ENCODE measurements around the gene RDX.

GRCh38 chr11:110185121-110185591, 111.3 kb downstream of the RDX start:
- no peak for TF ChIP-seq IRF2 (CRISPR knock-in tag; IDR thresholded peaks at IDR 0.05)
- no peak for TF ChIP-seq CEBPB (tag; IDR thresholded peaks at IDR 0.05)
- no peak for TF ChIP-seq SRSF9 (IDR thresholded peaks at IDR 0.05; ENCODE audit: borderline replicate concordance, low read depth, low read length)
- TF ChIP-seq HES1 (IDR thresholded peaks at IDR 0.05; ENCODE audit: low read depth): no peak
- TF ChIP-seq NFRKB (IDR thresholded peaks at IDR 0.05; ENCODE audit: low read depth): no peak
- no peak for TF ChIP-seq RCOR1 (IDR thresholded peaks at IDR 0.05; ENCODE audit: borderline replicate concordance in 1 of 2, low read depth in 2 of 2, low read length in 2 of 2)
- TF ChIP-seq FOXM1 (IDR thresholded peaks at IDR 0.05; ENCODE audit: low read depth): no peak
- TF ChIP-seq FOXM1 (CRISPR knock-in tag; IDR thresholded peaks at IDR 0.05; ENCODE audit: low read depth): no peak
- TF ChIP-seq ESRRA (IDR thresholded peaks at IDR 0.05; ENCODE audit: borderline replicate concordance, low read depth): no peak
- TF ChIP-seq ZNF224 (CRISPR knock-in tag; IDR thresholded peaks at IDR 0.05): no peak
- TF ChIP-seq FOXP1 (CRISPR knock-in tag; IDR thresholded peaks at IDR 0.05): no peak
- no peak for TF ChIP-seq CBX2 (IDR thresholded peaks at IDR 0.05; ENCODE audit: insufficient read depth, low read length, poor library complexity, severe bottlenecking)
- TF ChIP-seq EZH2 (IDR thresholded peaks at IDR 0.05; ENCODE audit: borderline replicate concordance, low read depth, low read length): no peak

All from K562 (cell line).